H9 (cell line): ENCODE measurements around the gene HOXC6. TPM values are rescaled to one million over a fixed set of nuclear protein-coding genes. Genes with fewer than 3 reads are reported as not detected.

Experiments
- DNase-seq: peaks from one replicate; pipeline ENCODE4 v3.0.0-alpha.2; 2017
- H2AFZ ChIP-seq: one replicate; pipeline ENCODE4 v1.6.1; 2013; ENCODE audit warnings: mild to moderate bottlenecking, low read length, control low read depth, moderate library complexity
- H2AK5ac ChIP-seq: 2 replicates; pipeline ENCODE4 v1.6.1; 2013; ENCODE audit warnings: low read length, control low read depth, mixed read lengths; ENCODE audit not compliant: insufficient read length
- H2BK120ac ChIP-seq: one replicate; pipeline ENCODE4 v1.6.1; 2013; ENCODE audit warnings: low read depth, mild to moderate bottlenecking, low read length, control low read depth, inconsistent platforms; ENCODE audit not compliant: poor library complexity, severe bottlenecking
- H2BK12ac ChIP-seq: 2 replicates; pipeline ENCODE4 v1.6.1; 2013; ENCODE audit warnings: low read length, control low read depth, mixed read lengths, low read depth; ENCODE audit not compliant: insufficient read length
- H2BK15ac ChIP-seq: 2 replicates; pipeline ENCODE4 v1.6.1; 2013; ENCODE audit warnings: low read depth, low read length, control low read depth
- H2BK20ac ChIP-seq: one replicate; pipeline ENCODE4 v1.6.1; 2013; ENCODE audit warnings: low read depth, mild to moderate bottlenecking, low read length, control low read depth, inconsistent platforms; ENCODE audit not compliant: poor library complexity, severe bottlenecking
- H2BK5ac ChIP-seq: 2 replicates; pipeline ENCODE4 v1.6.1; 2013; ENCODE audit warnings: low read length, control low read depth, mixed read lengths; ENCODE audit not compliant: insufficient read length
- H3K14ac ChIP-seq: 2 replicates; pipeline ENCODE4 v1.6.1; 2013; ENCODE audit warnings: low read length, control low read depth; ENCODE audit not compliant: insufficient read depth
- H3K18ac ChIP-seq: 2 replicates; pipeline ENCODE4 v1.6.1; 2013; ENCODE audit warnings: low read depth, mild to moderate bottlenecking, mixed read lengths, low read length, control low read depth; ENCODE audit not compliant: insufficient read length
- H3K23ac ChIP-seq: 2 replicates; pipeline ENCODE4 v1.6.1; 2013; ENCODE audit warnings: low read length, control low read depth, mixed read lengths, low read depth; ENCODE audit not compliant: insufficient read length
- H3K23me2 ChIP-seq: 2 replicates; pipeline ENCODE4 v1.6.1; 2013; ENCODE audit warnings: low read depth, mild to moderate bottlenecking, mixed read lengths, low read length, control low read depth; ENCODE audit not compliant: insufficient read length, poor library complexity, severe bottlenecking
- H3K27ac ChIP-seq: 2 replicates; pipeline ENCODE4 v1.5.1; 2013; ENCODE audit warnings: low read length, control low read depth, mixed read lengths, low read depth; ENCODE audit not compliant: insufficient read length
- H3K27me3 ChIP-seq: 2 replicates; pipeline ENCODE4 v1.6.1; 2013; ENCODE audit warnings: low read length, control low read depth, inconsistent platforms; ENCODE audit not compliant: insufficient read depth
- H3K4ac ChIP-seq: 2 replicates; pipeline ENCODE4 v1.6.1; 2013; ENCODE audit warnings: low read depth, mild to moderate bottlenecking, control low read depth, inconsistent platforms, low read length, moderate library complexity
- H3K4me1 ChIP-seq: 2 replicates; pipeline ENCODE4 v1.6.1; 2013; ENCODE audit warnings: low read length, control low read depth, inconsistent platforms; ENCODE audit not compliant: insufficient read depth
- H3K4me2 ChIP-seq: 2 replicates; pipeline ENCODE4 v1.6.1; 2013; ENCODE audit warnings: low read length, control low read depth, mixed read lengths; ENCODE audit not compliant: insufficient read length, insufficient read depth
- H3K56ac ChIP-seq: 2 replicates; pipeline ENCODE4 v1.6.1; 2013; ENCODE audit warnings: low read depth, mild to moderate bottlenecking, mixed read lengths, low read length, control low read depth; ENCODE audit not compliant: insufficient read length
- H3K79me1 ChIP-seq: 2 replicates; pipeline ENCODE4 v1.6.1; 2013; ENCODE audit warnings: low read depth, mild to moderate bottlenecking, moderate library complexity, low read length, control low read depth, inconsistent platforms; ENCODE audit not compliant: insufficient read depth, poor library complexity, severe bottlenecking
- H3K79me2 ChIP-seq: 2 replicates; pipeline ENCODE4 v1.6.1; 2013; ENCODE audit warnings: low read length, control low read depth, inconsistent platforms; ENCODE audit not compliant: insufficient read depth
- H3K9ac ChIP-seq: 2 replicates; pipeline ENCODE4 v1.6.1; 2013; ENCODE audit warnings: low read length, control low read depth, mixed read lengths; ENCODE audit not compliant: insufficient read length; ENCODE audit errors: extremely low read depth
- H3K9me3 ChIP-seq: one replicate; pipeline ENCODE4 v1.6.1; 2013; ENCODE audit warnings: low read depth, low read length, inconsistent platforms; ENCODE audit not compliant: control insufficient read depth
- H3T11ph ChIP-seq: one replicate; pipeline ENCODE4 v1.6.1; 2013; ENCODE audit warnings: mild to moderate bottlenecking, low read length, control low read depth, inconsistent platforms
- H4K20me1 ChIP-seq: one replicate; pipeline ENCODE4 v1.6.1; 2013; ENCODE audit not compliant: control insufficient read depth, insufficient read length, insufficient read depth
- H4K5ac ChIP-seq: 2 replicates; pipeline ENCODE4 v1.6.1; 2013; ENCODE audit warnings: low read depth, mild to moderate bottlenecking, mixed read lengths, low read length, control low read depth; ENCODE audit not compliant: insufficient read length
- H4K8ac ChIP-seq: replicated peaks from 2 replicates; pipeline ENCODE4 v1.6.1; 2013; ENCODE audit warnings: low read length, control low read depth, mixed read lengths, low read depth; ENCODE audit not compliant: insufficient read length
- H4K91ac ChIP-seq: 2 replicates; pipeline ENCODE4 v1.6.1; 2013; ENCODE audit warnings: low read depth, mild to moderate bottlenecking, moderate library complexity, mixed read lengths, low read length, control low read depth; ENCODE audit not compliant: insufficient read length
- H3K27ac Mint-ChIP-seq, 3 experiments: 2 replicates in 2 of 3; 3 replicates in 1 of 3; pipeline ENCODE4 v1.8.0; 2020 to 2021; ENCODE audit warnings: mixed read lengths in 3 of 3, mild to moderate bottlenecking in 1 of 3, moderate library complexity in 1 of 3
- H3K27me3 Mint-ChIP-seq: 2 replicates; pipeline ENCODE4 v1.8.0; 2021; ENCODE audit warnings: low read depth, mild to moderate bottlenecking, moderate library complexity, mixed read lengths
- H3K36me3 Mint-ChIP-seq, 3 experiments: 2 replicates in 2 of 3; 3 replicates in 1 of 3; pipeline ENCODE4 v1.8.0; 2020 to 2021; ENCODE audit warnings: low read depth in 3 of 3, mixed read lengths in 3 of 3; ENCODE audit not compliant: insufficient read depth in 1 of 3
- H3K4me1 Mint-ChIP-seq, 2 experiments: 2 replicates each; pipeline ENCODE4 v1.8.0; 2020; ENCODE audit warnings: mixed read lengths in 2 of 2
- H3K4me3 Mint-ChIP-seq, 2 experiments: 2 replicates in 1 of 2; 3 replicates in 1 of 2; pipeline ENCODE4 v1.8.0; 2020 to 2021; ENCODE audit warnings: mild to moderate bottlenecking in 2 of 2, mixed read lengths in 2 of 2, moderate library complexity in 1 of 2
- H3K9me3 Mint-ChIP-seq, 2 experiments: 2 replicates in 1 of 2; 3 replicates in 1 of 2; pipeline ENCODE4 v1.8.0; 2020; ENCODE audit warnings: mild to moderate bottlenecking in 2 of 2, mixed read lengths in 2 of 2, moderate library complexity in 1 of 2
- WGBS: extraction: QIAGEN DNeasy Blood & Tissue Kit; methylation state at CpG from one replicate; pipeline ENCODE4 v1.1.7; 2013; ENCODE audit warnings: missing lambda C conversion rate, low lambda C conversion rate, mixed read lengths; ENCODE audit not compliant: insufficient read length; ENCODE audit errors: extremely low coverage; 5-methylcytosine and 5-hydroxymethylcytosine counted together
- total RNA-seq: library from RNA; stranded (reverse); gene quantifications from 2 replicates; pipeline ENCODE4 v1.2.1, GENCODE V29; 2021
- TF ChIP-seq, protein P1 (sequence below): fragments of 200-600 bp; sonication (generic); conservative IDR thresholded peaks from 3 replicates; pipeline ENCODE4 v1.8.0; 2021; ENCODE audit warnings: antibody characterized with exemption, mild to moderate bottlenecking

Gene HOXC6
- total RNA-seq, 1 experiment from 2014 or later, result not detected

DNA sequence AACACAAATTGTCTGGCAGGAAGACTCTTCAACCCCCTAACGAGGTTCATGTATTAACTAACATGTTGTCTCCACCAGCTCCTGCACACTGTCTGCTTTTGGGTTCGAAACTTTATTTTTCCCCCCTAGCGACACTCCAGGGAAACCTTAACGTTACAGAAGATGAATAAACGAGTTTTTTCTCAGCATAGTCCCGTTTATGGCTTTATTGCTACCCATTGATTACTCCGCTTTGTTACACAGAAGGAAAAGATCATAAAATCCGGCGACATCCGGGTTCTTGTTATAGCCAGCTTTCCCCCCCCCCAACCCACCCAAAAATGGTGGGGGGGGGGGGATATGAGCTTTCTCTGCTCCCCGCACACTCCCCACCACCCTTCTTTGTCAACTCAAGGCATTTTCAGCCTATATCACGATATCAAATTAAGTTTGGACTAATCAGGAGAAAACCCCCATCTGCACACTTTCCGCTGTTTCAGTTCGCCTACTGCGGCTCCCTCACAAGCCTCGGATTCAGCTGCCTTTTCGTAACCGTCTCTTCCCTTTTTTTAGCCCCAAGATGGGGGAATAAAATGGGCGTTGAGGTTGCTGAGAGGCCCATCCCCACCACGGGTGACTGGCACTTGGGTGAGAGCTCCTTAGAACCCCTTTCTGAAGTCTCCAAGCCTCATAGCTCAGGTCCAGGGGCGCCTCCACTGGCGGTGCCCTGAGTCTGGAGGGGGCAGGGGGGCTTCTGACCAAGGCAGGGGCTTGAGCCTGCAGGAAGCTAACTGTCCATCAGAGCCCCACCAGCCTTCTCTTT is 1.4 kb upstream of the HOXC6 start:
- H3K79me1 ChIP-seq, result no peaks in the 10 kb centered on the region
- H2BK20ac ChIP-seq, result no peak overlapping the region
- H3K23me2 ChIP-seq, result no peaks in the 10 kb centered on the region
- no peak overlapping the region for H2AK5ac ChIP-seq
- no peak overlapping the region for H3K23ac ChIP-seq
- H3K36me3 Mint-ChIP-seq, result peaks cover 0 to 2% (median 0%) of the 10 kb centered on the region in 3 experiments; a peak in 1 of 7 replicates
- no peak overlapping the region for H3K14ac ChIP-seq
- H3K27me3 Mint-ChIP-seq, result peaks cover 100% of the 10 kb centered on the region
- H3K79me2 ChIP-seq, result no peaks in the 10 kb centered on the region
- no peaks in the 10 kb centered on the region for H4K20me1 ChIP-seq
- no peak overlapping the region for H2AFZ ChIP-seq
- H3K9ac ChIP-seq, result no peak overlapping the region
- H3K27me3 ChIP-seq, result peaks cover 98% of the 10 kb centered on the region
- no peak overlapping the region for H3K4ac ChIP-seq
- H4K91ac ChIP-seq, result no peak overlapping the region
- no peak overlapping the region for H3T11ph ChIP-seq
- no peaks in the 10 kb centered on the region for H3K4me1 ChIP-seq
- no peak overlapping the region for H3K4me3 Mint-ChIP-seq
- H3K27ac Mint-ChIP-seq, result no peak overlapping the region
- no peak overlapping the region for H2BK12ac ChIP-seq
- H3K4me2 ChIP-seq, result no peak overlapping the region
- no peak overlapping the region for H2BK5ac ChIP-seq
- no peak overlapping the region for H3K56ac ChIP-seq
- H2BK120ac ChIP-seq, result no peak overlapping the region
- no peak overlapping the region for H2BK15ac ChIP-seq
- no peaks in the 10 kb centered on the region for H3K9me3 ChIP-seq
- no peak overlapping the region for H4K5ac ChIP-seq
- TF ChIP-seq, protein P1, sequence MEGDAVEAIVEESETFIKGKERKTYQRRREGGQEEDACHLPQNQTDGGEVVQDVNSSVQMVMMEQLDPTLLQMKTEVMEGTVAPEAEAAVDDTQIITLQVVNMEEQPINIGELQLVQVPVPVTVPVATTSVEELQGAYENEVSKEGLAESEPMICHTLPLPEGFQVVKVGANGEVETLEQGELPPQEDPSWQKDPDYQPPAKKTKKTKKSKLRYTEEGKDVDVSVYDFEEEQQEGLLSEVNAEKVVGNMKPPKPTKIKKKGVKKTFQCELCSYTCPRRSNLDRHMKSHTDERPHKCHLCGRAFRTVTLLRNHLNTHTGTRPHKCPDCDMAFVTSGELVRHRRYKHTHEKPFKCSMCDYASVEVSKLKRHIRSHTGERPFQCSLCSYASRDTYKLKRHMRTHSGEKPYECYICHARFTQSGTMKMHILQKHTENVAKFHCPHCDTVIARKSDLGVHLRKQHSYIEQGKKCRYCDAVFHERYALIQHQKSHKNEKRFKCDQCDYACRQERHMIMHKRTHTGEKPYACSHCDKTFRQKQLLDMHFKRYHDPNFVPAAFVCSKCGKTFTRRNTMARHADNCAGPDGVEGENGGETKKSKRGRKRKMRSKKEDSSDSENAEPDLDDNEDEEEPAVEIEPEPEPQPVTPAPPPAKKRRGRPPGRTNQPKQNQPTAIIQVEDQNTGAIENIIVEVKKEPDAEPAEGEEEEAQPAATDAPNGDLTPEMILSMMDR, result no peak
- DNase-seq, result no peak
- no peak overlapping the region for H4K8ac ChIP-seq
- no CpG with 5 or more reads among the region's 22 CpGs for WGBS
- H3K9me3 Mint-ChIP-seq, result peaks cover 3 to 10% of the 10 kb centered on the region in 2 experiments; a peak in 3 of 5 replicates
- H3K27ac ChIP-seq, result no peak overlapping the region
- H3K4me1 Mint-ChIP-seq, result peaks cover 10 to 18% of the 10 kb centered on the region in 2 experiments
- no peak overlapping the region for H3K18ac ChIP-seq
